ENCODE results near the gene CACNA1H.
A peak's percentile ranks its signal among the peaks of the same experiment; 100 is the strongest.
"Not testable (repeated sequence)": the region's sequence is repeated elsewhere in the genome, so short reads cannot be mapped to it uniquely, and the experiment has no call there.

The CACNA1H gene

DNA sequence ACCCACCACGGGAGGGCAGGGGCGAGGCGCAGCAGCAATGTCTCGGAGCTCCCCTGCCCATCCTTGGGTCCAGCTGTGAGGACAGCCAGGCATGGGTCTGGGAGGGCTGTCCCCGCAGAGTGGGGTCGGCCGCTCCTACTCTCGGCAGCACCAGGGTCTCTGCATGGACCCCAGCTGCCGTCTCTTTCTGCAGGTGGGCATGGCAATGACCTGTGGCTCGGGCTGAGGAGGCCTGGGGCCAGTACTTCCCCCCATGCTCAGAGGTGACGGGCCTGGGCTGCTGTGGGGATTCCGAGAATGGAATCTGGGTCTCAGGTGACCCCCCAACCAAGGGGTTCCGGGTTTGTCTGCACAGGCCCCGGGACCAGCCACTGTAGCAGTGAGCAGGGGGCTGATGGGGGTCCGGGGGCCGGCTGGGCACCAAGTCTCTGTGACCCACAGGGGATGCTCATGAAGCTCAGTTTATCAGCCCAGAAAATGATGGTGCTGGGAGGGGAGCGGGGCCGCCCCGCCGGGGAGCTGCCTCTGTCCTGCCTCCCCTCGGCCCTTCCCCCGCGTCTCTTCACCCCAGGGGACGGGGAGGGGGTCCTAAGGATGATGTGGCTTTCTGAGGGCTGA is 23.5 kb downstream of the CACNA1H start:
- DNase-seq: no peak

DNA sequence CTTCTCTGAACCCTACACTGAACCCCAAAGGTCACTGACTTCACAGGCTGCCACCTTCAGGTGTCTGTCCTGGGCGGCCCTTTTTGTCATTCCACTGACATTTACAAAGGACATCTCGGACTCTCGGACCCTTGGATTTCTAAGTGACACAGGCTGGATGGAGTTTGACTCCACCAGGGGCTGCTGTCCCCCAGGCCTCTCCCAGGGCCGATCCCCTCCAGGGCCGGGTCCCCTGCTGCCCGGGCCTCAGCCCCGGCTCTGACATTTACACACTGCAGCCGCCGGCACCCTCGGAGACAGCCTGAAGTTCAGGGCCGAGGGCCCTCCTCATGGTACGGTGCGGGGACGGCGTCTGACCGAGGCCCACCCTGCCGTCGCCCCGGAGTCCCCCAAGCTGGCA is 24.1 kb downstream of the CACNA1H start:
- no peak for DNase-seq

DNA sequence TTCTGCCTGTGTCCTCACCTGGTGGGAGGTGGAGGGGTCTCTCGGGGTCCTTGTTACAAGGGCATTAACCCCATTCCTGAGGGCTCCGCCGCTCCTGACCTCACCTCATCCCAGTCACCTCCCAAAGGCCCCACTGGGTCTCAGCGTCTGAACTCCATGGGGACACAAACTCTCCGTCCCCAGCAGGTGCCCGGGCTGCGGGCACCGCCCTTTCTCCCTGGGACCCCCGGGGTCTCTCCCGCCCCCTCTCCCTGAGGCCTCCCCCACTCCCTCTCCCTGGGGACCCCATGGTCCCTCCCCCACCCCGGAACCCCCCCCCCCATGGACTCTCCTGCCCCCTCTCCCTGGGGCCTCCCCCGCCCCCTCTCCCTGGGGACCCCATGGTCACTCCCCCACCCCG is 24.8 kb downstream of the CACNA1H start:
- no peak for DNase-seq

DNA sequence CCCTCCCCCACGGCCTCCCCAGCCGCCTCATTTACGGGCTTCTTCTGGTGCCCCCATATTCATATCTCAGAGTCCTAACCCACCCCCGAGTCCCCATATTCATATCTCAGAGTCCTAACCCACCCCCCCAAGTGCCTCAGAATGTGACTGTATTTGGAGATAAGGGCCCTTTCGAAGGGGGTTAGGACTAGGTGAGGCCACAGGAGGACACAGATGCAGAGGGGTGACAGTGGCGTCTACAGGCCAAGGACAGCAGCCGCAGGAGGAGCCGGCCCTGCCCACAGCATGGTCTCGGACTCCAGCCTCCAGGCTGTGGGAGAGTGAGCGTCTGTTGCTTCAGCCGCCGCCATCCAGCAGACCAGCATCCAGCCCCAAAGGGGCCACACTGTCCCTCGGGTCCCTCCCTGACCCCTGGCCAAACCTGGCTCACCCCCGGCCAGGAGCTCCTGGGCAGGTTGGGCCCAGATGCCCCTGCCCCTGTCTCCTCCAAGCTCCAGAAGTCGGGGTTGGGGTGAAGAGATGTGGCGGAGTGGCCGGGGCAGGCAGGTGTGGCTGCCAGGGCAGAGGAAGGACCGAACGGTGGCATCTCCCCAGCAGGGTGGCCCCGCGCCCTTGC is 25.5 kb downstream of the CACNA1H start:
- DNase-seq: no peak

DNA sequence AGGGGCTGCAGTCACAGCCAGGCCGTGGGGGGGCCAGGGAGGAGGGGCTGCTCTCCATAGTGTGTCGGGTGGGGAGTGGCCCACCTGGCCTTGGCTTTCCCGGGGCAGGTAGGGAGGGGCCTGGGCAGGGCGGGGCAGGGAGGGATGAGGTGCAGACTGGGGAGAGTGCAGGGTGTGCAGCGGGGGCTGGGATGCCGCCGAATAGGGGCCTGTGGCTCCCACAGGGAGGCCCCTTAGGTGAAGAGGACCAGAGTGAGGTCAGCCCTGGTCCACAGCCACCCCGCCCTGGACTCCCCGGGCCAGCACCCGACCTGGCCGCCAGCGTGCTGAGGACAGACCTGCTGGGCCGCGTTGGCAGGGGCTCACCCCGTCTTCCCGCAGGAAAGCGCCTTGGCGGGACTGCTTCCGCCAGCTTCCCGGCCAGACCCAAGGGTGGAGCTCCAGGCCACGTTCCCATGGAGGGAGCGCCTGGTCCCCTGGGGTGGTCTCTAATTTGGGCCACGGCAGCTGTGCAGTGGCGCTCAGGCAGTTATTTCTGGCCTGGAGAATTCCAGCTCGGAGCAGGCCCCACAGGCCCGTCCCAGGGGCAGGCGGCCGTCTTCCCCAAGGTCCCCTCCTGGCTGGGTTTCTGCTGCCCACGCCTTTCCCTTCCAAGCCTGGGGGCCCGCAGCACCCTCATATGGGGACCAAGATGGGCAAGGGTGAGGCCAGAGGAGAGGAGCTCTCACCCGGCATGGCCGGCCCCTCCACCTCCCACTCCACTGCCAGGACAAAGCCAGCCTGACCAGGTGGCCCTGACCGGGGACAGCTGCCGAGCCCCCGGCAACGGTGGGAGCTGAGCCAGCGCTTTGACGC is 27.9 kb downstream of the CACNA1H start:
- no peak for DNase-seq

DNA sequence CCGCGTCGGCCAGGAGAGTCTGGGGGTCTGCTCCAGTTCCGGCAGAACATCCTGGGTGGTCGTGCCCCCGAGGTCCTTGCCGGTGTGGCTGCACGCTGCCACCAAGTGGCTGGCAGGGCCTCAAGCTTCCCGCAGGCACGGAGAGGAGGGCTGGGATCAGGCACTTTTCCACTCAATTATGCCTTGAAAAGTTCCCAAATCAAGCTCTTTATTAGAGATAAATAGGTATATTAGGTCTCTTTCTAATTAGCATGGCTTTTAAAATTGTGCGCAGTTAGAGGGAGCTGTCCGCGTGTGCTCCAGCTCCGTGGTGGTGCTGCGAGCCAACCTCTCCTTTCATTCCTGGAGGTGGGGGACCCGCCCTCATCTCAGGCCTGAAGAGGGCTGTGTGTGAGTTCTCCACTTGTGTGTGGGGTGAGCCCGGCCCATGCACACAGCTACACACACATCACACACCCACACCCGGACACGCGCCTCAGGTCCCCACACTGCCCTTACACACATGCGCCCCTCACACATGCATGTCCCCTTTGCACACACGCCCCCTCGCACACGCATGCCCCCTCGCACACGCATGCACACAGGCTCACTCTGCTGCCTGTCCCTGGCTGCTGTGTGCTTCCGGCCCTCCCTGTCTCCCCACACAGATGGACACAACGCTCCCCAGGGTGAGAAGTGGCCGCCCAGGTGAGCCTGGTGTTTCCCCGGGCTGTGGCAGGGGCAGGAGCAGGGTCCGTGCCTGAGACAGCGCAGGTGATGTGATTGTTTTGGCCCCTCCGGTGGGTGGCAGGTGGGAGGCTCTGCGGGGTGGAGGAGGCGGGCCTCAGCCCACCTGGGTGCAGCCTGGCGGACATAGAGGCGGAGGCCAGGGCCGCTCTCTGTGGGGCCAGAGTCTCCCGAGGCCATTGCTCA is 28.8 kb downstream of the CACNA1H start:
- no peak for DNase-seq

DNA sequence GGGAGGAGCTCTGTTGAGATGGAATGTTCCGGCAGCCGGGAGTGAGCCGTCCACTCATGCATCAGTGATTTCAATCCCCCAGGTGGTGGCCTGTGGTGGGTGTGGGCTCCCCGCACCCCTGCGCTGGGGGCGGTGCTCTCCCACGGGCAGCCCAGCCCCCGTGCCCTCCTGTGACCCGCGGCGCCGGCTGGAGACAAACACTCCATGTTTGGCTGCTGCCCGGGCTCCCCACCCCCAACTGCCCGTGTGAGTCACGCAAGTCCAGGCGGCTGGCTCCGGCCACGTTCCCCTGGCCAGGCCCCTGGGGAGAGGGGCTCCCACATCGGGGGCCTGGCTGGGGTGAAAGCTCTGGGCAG is 29.4 kb downstream of the CACNA1H start:
- no peak for DNase-seq

DNA sequence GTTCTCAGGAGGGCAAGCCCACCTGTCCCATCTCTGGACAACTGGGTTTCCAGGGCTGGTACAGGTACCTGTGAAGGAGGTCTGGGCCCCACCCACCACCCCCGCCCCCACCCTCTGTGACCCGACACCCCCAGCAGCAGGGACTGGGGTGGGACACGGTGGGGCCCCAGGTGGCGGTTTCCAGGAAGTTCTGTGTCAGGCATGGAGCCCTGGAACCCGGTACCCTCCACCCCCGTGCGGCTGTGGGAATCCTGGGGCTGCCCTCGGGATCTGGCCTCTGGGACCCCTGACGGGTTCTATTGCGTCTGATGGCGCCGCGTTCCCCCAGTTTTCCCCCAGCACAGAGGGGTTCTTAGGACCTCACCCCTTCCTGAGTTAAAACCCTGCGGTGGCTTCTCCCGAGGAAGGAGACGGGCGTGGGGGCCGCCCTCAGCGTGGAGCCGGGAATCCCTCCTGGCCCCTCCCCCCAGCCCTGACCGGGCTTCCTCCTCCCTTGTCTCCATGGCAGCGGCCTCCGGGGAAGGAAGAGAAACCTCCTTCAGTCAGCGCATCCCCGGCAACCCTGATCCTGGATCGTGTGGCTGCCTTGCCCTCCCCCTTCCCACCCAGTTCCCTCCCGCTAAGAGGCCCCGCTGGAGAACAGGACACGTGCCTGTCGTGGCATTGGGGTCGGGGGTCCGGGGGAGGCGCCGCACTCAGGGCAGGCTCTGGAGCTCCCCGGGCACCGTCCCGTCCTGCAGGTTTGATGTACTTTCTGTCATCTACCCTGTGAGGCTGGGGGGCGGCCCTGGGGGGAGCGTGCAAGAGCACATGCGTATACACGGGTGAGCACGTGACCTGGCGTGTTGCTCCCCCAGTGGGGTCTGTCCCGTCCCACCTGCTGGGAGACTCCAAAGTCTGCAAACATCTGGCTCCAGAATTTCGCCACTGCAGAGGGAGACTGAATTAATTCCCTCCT is 30.3 kb downstream of the CACNA1H start:
- peak; percentile 40 for DNase-seq

DNA sequence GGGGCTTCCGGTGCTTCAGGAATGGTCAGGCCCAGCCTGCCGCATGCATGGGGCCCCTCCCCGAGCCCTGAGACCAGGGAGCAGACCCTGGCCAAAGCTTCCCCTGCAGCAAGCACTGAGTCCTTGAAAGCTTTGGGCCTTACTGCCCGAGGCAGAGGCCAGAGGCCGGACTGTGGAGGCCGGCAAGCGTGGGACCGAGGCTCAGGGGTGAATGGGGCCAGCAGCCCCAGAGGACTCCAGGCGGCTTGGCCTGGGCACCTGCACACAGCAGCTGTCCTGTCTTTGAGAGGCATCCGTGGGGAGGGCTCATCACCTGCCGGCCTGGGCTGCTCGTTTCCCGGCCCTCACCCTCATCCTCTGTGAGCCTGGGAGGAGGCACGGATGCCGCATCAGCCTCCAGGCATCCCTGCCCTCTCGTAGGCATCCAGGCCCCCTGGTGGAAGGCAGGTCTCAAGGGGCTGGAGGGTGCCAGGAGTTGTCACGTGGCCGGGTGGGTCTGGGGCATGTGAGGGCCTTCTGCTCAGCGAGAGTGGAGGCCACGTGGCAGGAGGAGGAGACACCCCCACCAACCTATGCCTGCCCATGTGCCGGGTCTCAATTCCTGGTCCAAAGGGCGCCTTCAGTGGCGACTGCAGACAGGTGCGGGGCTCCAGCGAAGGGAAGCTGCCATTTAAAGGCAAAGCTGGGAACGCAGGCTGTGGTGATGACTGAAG is 31.4 kb downstream of the CACNA1H start:
- DNase-seq: no peak

DNA sequence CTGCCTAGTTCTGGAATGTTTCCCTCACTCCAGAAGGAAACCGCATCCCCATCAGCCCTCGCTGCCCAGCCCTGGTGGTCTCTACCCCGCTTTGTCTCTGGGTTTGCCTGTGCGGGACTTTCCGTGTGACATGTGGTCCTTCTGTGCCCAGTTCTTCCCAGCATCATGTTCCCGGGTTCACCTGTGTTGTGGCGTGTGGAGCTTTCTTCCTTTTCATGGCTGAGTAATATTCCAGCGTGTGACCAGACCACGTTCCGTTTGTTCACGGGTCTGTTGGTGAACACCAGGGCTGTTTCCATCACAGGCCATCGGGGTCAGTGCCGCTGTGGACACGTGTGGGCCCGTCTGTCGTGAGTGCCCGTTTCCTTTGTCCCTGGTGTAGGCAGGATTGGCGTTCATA is 32.1 kb downstream of the CACNA1H start:
- no peak for DNase-seq

DNA sequence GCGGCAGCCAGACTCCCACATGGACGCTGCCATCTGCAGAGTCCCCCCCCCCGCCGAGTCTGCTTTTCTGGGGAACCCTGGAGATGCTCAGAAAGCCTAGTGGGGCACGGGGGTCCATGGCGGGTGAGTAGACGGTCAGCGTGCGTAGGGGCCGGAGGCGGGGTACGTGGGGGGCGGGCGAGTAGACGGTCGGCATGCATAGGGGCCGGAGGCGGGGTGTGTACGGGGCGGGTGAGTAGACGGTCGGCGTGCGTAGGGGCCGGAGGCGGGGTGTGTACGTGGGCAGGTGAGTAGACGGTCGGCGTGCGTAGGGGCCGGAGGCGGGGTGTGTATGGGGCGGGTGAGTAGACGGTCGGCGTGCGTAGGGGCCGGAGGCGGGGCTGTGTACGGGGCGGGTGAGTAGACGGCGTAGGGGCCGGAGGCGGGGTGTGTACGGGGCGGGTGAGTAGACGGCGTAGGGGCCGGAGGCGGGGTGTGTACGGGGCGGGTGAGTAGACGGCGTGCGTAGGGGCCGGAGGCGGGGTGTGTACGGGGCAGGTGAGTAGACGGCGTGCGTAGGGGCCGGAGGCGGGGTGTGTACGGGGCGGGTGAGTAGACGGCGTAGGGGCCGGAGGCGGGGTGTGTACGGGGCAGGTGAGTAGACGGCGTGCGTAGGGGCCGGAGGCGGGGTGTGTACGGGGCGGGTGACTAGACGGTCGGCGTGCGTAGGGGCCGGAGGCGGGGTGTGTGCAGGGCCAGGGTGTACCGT is 32.7 kb downstream of the CACNA1H start:
- DNase-seq: not testable (repeated sequence)

DNA sequence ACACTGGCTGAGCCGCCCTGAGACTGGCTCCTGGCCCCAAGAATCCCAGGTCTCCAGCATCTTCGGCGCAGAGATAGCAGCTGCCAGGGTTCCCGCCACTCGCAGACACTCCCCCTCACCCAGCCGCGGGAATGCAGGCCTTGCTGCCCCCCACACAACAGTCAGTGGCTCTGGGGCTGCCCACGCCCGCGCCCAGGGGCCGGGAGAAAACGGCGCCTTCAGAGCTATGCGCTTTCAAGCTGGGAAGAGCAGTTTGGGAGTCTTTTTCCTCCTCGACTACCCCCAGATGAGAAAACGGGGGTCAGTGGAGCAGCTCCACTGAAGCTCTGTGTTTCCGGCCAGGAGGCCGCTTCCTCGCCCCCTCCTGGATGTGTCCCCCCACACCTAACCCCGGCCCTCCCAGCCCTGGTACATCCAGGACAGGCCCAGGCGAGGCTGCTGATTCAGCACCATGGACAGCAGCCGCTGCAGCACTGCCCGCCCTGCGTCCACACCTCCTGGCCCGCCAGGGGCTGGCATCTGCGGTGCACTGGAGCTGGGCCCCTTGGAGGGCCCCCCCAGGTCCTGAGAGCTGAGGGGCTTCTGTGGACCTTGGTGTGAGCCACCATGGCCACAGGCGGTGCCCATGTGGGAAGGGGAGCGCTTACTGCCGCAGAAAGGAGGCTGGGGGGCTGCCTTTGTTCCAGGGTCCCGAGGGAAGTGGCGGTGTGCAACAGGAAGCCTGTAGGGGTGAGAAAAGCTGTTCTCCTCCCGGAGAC is 35.7 kb downstream of the CACNA1H start:
- no peak for DNase-seq

DNA sequence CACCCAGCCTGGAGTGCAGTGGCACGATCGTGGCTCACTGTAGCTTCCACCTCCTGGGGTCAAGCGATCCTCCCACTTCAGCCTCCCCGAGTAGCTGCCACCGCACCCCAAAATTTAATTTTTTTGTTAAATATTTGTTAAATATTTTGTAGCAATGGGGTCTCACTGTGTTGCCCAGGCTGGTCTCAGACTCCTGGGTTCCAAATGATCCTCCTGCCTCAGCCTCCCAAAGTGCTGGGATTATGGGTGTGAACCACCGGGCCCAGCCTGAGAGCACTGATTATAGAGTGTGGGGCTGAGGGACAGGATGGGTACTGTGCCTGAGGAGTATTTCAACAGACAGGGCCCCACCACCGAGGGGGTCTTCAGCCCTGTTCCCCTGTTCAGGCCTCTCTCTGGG is 36.5 kb downstream of the CACNA1H start:
- DNase-seq: no peak

DNA sequence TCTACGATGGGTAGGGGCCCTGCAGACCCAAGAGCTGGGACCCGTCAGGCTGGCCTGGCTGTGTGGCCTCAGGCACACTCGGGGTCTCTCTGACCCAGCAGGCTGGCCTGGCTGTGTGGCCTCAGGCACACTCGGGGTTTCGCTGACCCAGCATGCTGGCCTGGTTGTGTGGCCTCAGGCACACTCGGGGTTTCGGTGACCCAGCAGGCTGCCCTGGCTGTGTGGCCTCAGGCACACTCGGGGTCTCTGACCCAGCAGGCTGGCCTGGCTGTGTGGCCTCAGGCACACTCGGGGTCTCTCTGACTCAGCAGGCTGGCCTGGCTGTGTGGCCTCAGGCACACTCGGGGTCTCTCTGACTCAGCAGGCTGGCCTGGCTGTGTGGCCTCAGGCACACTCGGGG is 37.9 kb downstream of the CACNA1H start:
- DNase-seq: not testable (repeated sequence)

DNA sequence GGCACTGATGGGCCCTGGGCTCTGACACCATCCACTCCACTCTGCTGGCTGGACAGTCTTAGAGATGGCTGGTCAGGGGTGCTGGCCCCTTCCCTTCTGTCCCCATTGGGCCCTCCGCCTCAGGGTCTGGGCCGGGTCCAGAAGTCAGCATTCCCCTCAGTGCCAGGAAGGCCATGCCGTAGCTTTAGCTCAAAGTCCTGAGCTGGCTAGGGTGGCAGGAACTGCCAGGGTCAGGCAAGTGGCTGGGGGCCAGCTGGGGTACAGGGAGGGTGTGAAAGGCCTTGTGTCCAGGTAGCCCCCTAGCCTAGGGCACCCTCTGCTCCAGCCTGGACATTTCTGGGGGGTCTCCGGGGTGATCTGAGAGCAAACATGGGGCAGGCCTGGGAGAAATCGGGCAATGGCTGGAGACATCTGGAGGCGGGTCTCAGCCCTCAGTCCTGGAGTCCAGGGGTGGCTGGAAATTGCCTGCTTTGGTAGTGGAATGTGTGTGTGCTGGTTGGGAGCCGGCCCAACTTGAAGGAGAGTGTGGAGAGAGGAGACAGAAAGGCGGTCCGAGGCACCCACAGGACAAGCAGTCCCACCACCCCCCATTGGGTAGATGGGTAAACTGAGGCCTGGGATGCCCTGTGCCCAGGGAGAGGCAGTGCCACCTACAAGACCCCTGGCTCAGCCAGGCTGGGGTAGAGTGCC is 39.6 kb downstream of the CACNA1H start:
- DNase-seq: no peak

DNA sequence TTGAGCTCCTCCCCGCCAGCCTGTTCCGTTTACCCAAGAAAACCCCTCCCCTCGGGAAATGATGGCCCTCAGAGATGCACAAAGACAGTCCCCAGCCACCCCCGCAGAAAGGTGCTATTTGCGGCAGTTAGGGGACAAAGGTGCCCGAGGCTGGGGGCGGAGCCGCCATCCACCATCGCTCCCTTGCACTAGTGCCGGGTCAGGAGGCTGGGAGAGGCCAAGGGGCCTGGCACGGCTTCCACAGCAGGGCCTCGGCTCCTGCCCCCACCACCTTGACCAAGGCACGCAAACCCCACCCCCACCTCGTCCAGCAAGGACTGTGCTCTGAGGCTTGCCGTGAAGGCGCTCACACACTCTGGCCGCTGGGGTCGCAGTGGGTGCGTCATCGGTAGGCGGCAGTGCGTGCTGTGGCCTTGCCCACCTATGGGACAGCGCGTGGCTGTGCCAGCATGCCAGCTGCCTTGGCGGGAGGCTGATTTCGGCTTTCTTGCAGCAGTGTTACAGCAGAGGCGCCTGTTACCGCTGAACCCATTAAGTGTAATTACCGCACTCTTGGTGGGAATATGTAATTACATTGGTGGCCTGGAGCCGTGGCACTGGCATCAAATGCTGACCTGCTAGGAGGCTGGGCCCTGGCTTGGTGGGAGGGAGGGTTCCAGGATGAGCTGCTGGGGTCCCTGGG is 40.4 kb downstream of the CACNA1H start:
- DNase-seq: peak; percentile 66

DNA sequence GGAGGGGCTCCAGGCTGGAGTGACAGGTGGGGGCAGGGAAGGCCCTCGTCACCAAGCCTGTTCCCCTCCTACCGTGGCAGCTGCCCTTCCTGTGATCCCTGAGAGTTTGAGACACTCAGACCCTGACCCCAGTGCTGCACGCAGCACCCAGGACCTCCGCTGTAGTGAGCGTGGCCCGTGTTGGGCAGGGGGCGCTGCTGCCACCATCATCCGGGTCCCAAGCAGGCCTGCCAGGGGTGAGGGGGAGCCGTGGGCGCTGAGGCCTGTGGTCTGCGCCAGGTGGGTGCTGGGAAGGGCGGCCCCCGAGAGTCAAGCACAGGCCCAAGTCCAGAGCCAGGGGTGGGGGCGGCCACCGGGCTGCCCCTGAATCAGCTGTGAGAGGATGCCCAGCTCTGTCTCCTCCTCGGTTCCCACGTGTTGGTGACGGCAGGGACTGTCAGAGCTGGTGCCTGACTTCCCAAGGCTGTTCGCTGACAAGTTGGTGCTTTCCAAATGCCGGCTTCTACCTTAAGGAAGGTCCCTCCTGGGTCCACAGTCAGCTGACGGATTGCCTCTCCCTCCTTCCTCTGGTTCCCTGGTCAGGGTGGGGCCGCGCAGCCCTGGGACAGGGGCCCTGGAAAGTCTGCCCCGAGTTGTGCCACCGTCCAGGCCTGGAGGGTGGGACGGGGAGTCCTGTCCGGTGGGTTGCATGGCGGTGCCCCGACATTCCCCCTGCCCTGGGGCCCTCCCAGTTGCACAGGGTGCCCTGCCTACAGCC is 41.1 kb downstream of the CACNA1H start:
- DNase-seq: no peak

All from DMS153 (cell line).